ENCODE results near the gene GP5. TPM values are rescaled to one million over a fixed set of nuclear protein-coding genes. Genes with fewer than 3 reads are reported as not detected.

The GP5 gene
- total and polyA plus RNA-seq, 2 donors (not counting 1 experiment from before 2014, with no cell fraction given): 0.01 to 0.15 TPM

DNA sequence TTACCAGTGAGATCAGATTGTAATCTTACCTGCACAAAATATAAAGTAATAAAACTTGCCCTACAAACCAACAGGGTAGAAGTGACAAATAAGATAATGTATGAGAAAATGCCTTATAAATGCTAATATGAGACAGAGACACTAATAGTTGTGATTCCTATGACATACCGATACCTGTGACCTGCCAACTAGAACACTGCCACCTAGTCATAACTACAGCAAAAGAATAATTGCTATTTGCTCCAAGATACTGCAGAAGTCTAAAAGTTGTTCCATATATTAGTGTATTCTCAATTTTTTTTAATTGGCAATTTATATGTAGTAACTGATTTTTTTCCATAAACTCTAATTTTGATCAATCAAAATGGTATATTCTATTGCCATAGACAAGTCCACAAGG, 25.3 kb upstream of the GP5 start:
- H4K20me1 ChIP-seq (ENCODE audit: control insufficient read depth, insufficient read depth, low read length, poor library complexity, severe bottlenecking): no peaks in the 10 kb centered on the region
- H3K27ac ChIP-seq (ENCODE audit: low read length in 2 of 2): no peak overlapping the region
- no peak overlapping the region for H3K4me3 Mint-ChIP-seq
- H3K27ac Mint-ChIP-seq: no peak overlapping the region
- no peaks in the 10 kb centered on the region for H3K9me3 Mint-ChIP-seq (ENCODE audit: insufficient read depth)
- no peaks in the 10 kb centered on the region for H3K27me3 ChIP-seq (replicated peaks in 1 of 4; ENCODE audit: control extremely low read depth in 1 of 4, control insufficient read depth in 3 of 4, insufficient read depth in 4 of 4, low read length in 3 of 4)
- TF ChIP-seq CTCF (IDR thresholded peaks at IDR 0.05) (no peak), EZH2 (IDR thresholded peaks at IDR 0.05; ENCODE audit: borderline replicate concordance, insufficient read depth, low read depth, low read length, poor library complexity, severe bottlenecking) (no peak)
- WGBS (ENCODE audit: insufficient coverage): no CpG with 5 or more reads among the region's 1 CpG
- H3K9me3 ChIP-seq (ENCODE audit: control extremely low read depth in 1 of 3, control insufficient read depth in 2 of 3, insufficient read depth in 1 of 3, low read length in 2 of 3): no peaks in the 10 kb centered on the region
- POLR2A ChIA-PET: no interaction called here
- DNase-seq (no peak), ATAC-seq (ENCODE audit: low read depth) (no peak)
- no peaks in the 10 kb centered on the region for H3K27me3 Mint-ChIP-seq
- intact Hi-C loops (cut with micrococcal nuclease): no loop called here
- CTCF ChIA-PET: interaction anchor here (1.1 kb wide), 1 partner anchor 17 kb away, joined by 3 read pairs; no protein-coding TSS in a partner anchor
- no peak overlapping the region for H2AFZ ChIP-seq (ENCODE audit: insufficient read depth, low read depth, low read length, poor library complexity, severe bottlenecking)
- H3K9ac ChIP-seq (ENCODE audit: low read length): no peak overlapping the region
- H3K79me2 ChIP-seq (ENCODE audit: control insufficient read depth, insufficient read depth, low read length): no peaks in the 10 kb centered on the region
- H3K4me1 ChIP-seq (ENCODE audit: control insufficient read depth in 2 of 2, insufficient read depth in 2 of 2, low read length in 2 of 2): no peaks in the 10 kb centered on the region
- no peak overlapping the region for H3K4me3 ChIP-seq (ENCODE audit: control extremely low read depth in 1 of 5, extremely low read depth in 1 of 5, insufficient read depth in 1 of 5, low read depth in 2 of 5, low read length in 4 of 5)
- no peak overlapping the region for H3K4me2 ChIP-seq (replicated peaks; ENCODE audit: low read depth, low read length, poor library complexity, severe bottlenecking)
- H3K36me3 ChIP-seq (replicated peaks in 1 of 2; ENCODE audit: control extremely low read depth in 1 of 2, control insufficient read depth in 1 of 2, extremely low read depth in 1 of 2, insufficient read depth in 2 of 2, low read length in 1 of 2): peaks cover 6 to 22% of the 10 kb centered on the region in 2 experiments
- no peaks in the 10 kb centered on the region for H3K4me1 Mint-ChIP-seq

DNA sequence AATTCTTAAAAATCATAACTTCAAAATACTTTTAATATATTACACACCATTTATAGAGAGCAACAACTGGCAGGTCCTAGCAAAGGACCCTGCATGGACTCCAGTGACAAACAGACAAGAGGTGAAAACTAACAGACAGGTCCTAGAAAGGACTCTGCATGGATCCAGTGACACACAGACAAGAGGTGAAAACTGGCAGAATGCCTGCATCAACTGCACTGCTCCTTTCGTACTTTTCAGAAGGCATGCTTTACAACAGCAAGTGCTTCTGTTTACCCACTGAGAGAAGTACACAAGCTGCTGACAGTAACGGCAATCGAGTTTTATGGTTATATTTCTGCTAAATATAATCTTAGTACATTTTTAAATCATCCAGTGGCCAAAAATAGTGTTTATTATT, 24.3 kb upstream of the GP5 start:
- no peak overlapping the region for H3K27ac ChIP-seq (ENCODE audit: low read length in 2 of 2)
- no peak overlapping the region for H3K4me3 ChIP-seq (ENCODE audit: control extremely low read depth in 1 of 5, extremely low read depth in 1 of 5, insufficient read depth in 1 of 5, low read depth in 2 of 5, low read length in 4 of 5)
- ChIA-PET POLR2A (no interaction called here), CTCF (no interaction called here)
- no peaks in the 10 kb centered on the region for H4K20me1 ChIP-seq (ENCODE audit: control insufficient read depth, insufficient read depth, low read length, poor library complexity, severe bottlenecking)
- no peak for TF ChIP-seq EZH2 (IDR thresholded peaks at IDR 0.05; ENCODE audit: borderline replicate concordance, insufficient read depth, low read depth, low read length, poor library complexity, severe bottlenecking)
- no peak for TF ChIP-seq CTCF (IDR thresholded peaks at IDR 0.05)
- no peaks in the 10 kb centered on the region for H3K27me3 ChIP-seq (replicated peaks in 1 of 4; ENCODE audit: control extremely low read depth in 1 of 4, control insufficient read depth in 3 of 4, insufficient read depth in 4 of 4, low read length in 3 of 4)
- intact Hi-C loops (cut with micrococcal nuclease): no loop called here
- H3K4me2 ChIP-seq (replicated peaks; ENCODE audit: low read depth, low read length, poor library complexity, severe bottlenecking): no peak overlapping the region
- Mint-ChIP-seq H3K4me3 (no peak overlapping the region), H3K27ac (no peak overlapping the region), H3K4me1 (no peaks in the 10 kb centered on the region), H3K9me3 (ENCODE audit: insufficient read depth) (no peaks in the 10 kb centered on the region), H3K27me3 (no peaks in the 10 kb centered on the region)
- H2AFZ ChIP-seq (ENCODE audit: insufficient read depth, low read depth, low read length, poor library complexity, severe bottlenecking): no peak overlapping the region
- no peak overlapping the region for H3K9ac ChIP-seq (ENCODE audit: low read length)
- no peaks in the 10 kb centered on the region for H3K79me2 ChIP-seq (ENCODE audit: control insufficient read depth, insufficient read depth, low read length)
- no peak for DNase-seq
- no peaks in the 10 kb centered on the region for H3K4me1 ChIP-seq (ENCODE audit: control insufficient read depth in 2 of 2, insufficient read depth in 2 of 2, low read length in 2 of 2)
- H3K9me3 ChIP-seq (ENCODE audit: control extremely low read depth in 1 of 3, control insufficient read depth in 2 of 3, insufficient read depth in 1 of 3, low read length in 2 of 3): no peaks in the 10 kb centered on the region
- peaks cover 10 to 23% of the 10 kb centered on the region in 2 experiments for H3K36me3 ChIP-seq (replicated peaks in 1 of 2; ENCODE audit: control extremely low read depth in 1 of 2, control insufficient read depth in 1 of 2, extremely low read depth in 1 of 2, insufficient read depth in 2 of 2, low read length in 1 of 2)
- no CpG with 5 or more reads among the region's 3 CpGs for WGBS (ENCODE audit: insufficient coverage)
- no peak for ATAC-seq (ENCODE audit: low read depth)
